GM23338 (cell line): Measurements from ENCODE around the gene MAPT.

Experiments
- CTCF ChIP-seq, 2 experiments: fragments of 200-600 bp in 1 of 2; sonication (generic) in 1 of 2; conservative IDR thresholded peaks; 2 replicates each; pipeline versions ENCODE4 v1.5.1 to v1.6.1; 2016 to 2017; ENCODE audit warnings: antibody characterized with exemption in 2 of 2, low read depth in 2 of 2, mild to moderate bottlenecking in 2 of 2, moderate library complexity in 1 of 2
- EZH2 ChIP-seq: fragments of 200-600 bp; sonication (generic); IDR thresholded peaks from one replicate; pipeline ENCODE4 v1.8.0; 2017; ENCODE audit warnings: antibody characterized with exemption, mild to moderate bottlenecking, low read depth; ENCODE audit not compliant: unreplicated experiment
- EZH2phosphoT487 ChIP-seq: fragments of 200-600 bp; sonication (generic); IDR thresholded peaks from one replicate; pipeline ENCODE4 v1.8.1; 2018; ENCODE audit warnings: antibody characterized with exemption; ENCODE audit not compliant: unreplicated experiment
- NANOG ChIP-seq: IDR thresholded peaks from 2 replicates; pipeline ENCODE4 v1.6.1; 2016; ENCODE audit warnings: antibody characterized with exemption, borderline replicate concordance
- POLR2AphosphoS5 ChIP-seq: IDR thresholded peaks from 2 replicates; pipeline ENCODE4 v1.6.1; 2016; ENCODE audit warnings: antibody characterized with exemption, low read depth
- ZNF331 ChIP-seq: fragments of 250-450 bp; sonication (Bioruptor Pico); IDR thresholded peaks from 2 replicates; pipeline ENCODE4 v1.5.0; 2020; ENCODE audit warnings: low read depth, mild to moderate bottlenecking, moderate library complexity
- TF ChIP-seq, protein P1 (sequence below): IDR thresholded peaks from one replicate; pipeline ENCODE4 v1.6.1; 2018; ENCODE audit warnings: antibody characterized with exemption; ENCODE audit not compliant: unreplicated experiment
- TF ChIP-seq, protein P2 (sequence below): IDR thresholded peaks from 2 replicates; pipeline ENCODE4 v1.6.1; 2016; ENCODE audit warnings: antibody characterized with exemption

DNA sequence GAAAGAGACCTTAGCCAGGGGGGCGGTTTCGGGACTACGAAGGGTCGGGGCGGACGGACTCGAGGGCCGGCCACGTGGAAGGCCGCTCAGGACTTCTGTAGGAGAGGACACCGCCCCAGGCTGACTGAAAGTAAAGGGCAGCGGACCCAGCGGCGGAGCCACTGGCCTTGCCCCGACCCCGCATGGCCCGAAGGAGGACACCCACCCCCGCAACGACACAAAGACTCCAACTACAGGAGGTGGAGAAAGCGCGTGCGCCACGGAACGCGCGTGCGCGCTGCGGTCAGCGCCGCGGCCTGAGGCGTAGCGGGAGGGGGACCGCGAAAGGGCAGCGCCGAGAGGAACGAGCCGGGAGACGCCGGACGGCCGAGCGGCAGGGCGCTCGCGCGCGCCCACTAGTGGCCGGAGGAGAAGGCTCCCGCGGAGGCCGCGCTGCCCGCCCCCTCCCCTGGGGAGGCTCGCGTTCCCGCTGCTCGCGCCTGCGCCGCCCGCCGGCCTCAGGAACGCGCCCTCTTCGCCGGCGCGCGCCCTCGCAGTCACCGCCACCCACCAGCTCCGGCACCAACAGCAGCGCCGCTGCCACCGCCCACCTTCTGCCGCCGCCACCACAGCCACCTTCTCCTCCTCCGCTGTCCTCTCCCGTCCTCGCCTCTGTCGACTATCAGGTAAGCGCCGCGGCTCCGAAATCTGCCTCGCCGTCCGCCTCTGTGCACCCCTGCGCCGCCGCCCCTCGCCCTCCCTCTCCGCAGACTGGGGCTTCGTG is at the start of gene MAPT:
- TF ChIP-seq POLR2AphosphoS5 (peak; percentile 90), CTCF (conservative IDR thresholded peaks at IDR 0.05; ENCODE audit: low read depth in 2 of 2) (peak; percentile 43 to 82), EZH2 (no peak), EZH2phosphoT487 (no peak), ZNF331 (no peak), NANOG (no peak)
- TF ChIP-seq, protein P1, sequence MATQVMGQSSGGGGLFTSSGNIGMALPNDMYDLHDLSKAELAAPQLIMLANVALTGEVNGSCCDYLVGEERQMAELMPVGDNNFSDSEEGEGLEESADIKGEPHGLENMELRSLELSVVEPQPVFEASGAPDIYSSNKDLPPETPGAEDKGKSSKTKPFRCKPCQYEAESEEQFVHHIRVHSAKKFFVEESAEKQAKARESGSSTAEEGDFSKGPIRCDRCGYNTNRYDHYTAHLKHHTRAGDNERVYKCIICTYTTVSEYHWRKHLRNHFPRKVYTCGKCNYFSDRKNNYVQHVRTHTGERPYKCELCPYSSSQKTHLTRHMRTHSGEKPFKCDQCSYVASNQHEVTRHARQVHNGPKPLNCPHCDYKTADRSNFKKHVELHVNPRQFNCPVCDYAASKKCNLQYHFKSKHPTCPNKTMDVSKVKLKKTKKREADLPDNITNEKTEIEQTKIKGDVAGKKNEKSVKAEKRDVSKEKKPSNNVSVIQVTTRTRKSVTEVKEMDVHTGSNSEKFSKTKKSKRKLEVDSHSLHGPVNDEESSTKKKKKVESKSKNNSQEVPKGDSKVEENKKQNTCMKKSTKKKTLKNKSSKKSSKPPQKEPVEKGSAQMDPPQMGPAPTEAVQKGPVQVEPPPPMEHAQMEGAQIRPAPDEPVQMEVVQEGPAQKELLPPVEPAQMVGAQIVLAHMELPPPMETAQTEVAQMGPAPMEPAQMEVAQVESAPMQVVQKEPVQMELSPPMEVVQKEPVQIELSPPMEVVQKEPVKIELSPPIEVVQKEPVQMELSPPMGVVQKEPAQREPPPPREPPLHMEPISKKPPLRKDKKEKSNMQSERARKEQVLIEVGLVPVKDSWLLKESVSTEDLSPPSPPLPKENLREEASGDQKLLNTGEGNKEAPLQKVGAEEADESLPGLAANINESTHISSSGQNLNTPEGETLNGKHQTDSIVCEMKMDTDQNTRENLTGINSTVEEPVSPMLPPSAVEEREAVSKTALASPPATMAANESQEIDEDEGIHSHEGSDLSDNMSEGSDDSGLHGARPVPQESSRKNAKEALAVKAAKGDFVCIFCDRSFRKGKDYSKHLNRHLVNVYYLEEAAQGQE: no peak
- TF ChIP-seq, protein P2, sequence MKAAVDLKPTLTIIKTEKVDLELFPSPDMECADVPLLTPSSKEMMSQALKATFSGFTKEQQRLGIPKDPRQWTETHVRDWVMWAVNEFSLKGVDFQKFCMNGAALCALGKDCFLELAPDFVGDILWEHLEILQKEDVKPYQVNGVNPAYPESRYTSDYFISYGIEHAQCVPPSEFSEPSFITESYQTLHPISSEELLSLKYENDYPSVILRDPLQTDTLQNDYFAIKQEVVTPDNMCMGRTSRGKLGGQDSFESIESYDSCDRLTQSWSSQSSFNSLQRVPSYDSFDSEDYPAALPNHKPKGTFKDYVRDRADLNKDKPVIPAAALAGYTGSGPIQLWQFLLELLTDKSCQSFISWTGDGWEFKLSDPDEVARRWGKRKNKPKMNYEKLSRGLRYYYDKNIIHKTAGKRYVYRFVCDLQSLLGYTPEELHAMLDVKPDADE: no peak
